Fibroblast of lung (primary cell): ENCODE measurements around the gene UBQLN1. TPM values are rescaled to one million over a fixed set of nuclear protein-coding genes. Genes with fewer than 3 reads are reported as not detected.

Experiments
- DNase-seq, 2 donors: peaks; one replicate each; pipeline versions ENCODE4 v3.0.0 to v3.0.0-alpha.2; 2010; ENCODE audit warnings: low read depth in 2 of 2
- H2AFZ ChIP-seq: 2 replicates; pipeline ENCODE4 v1.5.1; 2012; ENCODE audit warnings: low read length, control low read depth, inconsistent platforms
- H3K27ac ChIP-seq: 2 replicates; pipeline ENCODE4 v1.5.1; 2011; ENCODE audit warnings: low read length, control low read depth; ENCODE audit not compliant: insufficient read depth
- H3K27me3 ChIP-seq: 2 replicates; pipeline ENCODE4 v1.5.1; 2011; ENCODE audit warnings: mild to moderate bottlenecking, low read length; ENCODE audit not compliant: control insufficient read depth, insufficient read depth
- H3K36me3 ChIP-seq: 2 replicates; pipeline ENCODE4 v1.5.1; 2011; ENCODE audit warnings: low read length; ENCODE audit not compliant: control insufficient read depth, insufficient read depth
- H3K4me1 ChIP-seq: 2 replicates; pipeline ENCODE4 v1.5.1; 2011; ENCODE audit warnings: low read length; ENCODE audit not compliant: control insufficient read depth, insufficient read depth; ENCODE audit errors: extremely low read depth
- H3K4me2 ChIP-seq: 2 replicates; pipeline ENCODE4 v1.5.1; 2011; ENCODE audit warnings: low read length, control low read depth; ENCODE audit not compliant: insufficient read depth; ENCODE audit errors: extremely low read depth
- H3K4me3 ChIP-seq, 4 experiments: fragments of 200-600 bp in 1 of 4; sonication (generic) in 1 of 4; replicated peaks in 1 of 4; 2 replicates each; pipeline ENCODE4 v1.5.1; 2011 to 2016; ENCODE audit warnings: low read length in 4 of 4, low read depth in 3 of 4, mild to moderate bottlenecking in 3 of 4, control low read depth in 2 of 4, inconsistent platforms in 1 of 4, mixed read lengths in 1 of 4; ENCODE audit not compliant: insufficient read depth in 1 of 4; ENCODE audit errors: control extremely low read depth in 1 of 4
- H3K79me2 ChIP-seq: 2 replicates; pipeline ENCODE4 v1.5.1; 2012; ENCODE audit warnings: mild to moderate bottlenecking, low read length, inconsistent platforms; ENCODE audit not compliant: control insufficient read depth, insufficient read depth
- H3K9ac ChIP-seq: 2 replicates; pipeline ENCODE4 v1.5.1; 2011; ENCODE audit warnings: mild to moderate bottlenecking, low read length, control low read depth; ENCODE audit not compliant: insufficient read depth
- H3K9me3 ChIP-seq: 2 replicates; pipeline ENCODE4 v1.5.1; 2012; ENCODE audit warnings: low read depth, low read length; ENCODE audit not compliant: control insufficient read depth, insufficient read depth
- H4K20me1 ChIP-seq: 2 replicates; pipeline ENCODE4 v1.5.1; 2011; ENCODE audit warnings: low read length; ENCODE audit not compliant: control insufficient read depth, insufficient read depth; ENCODE audit errors: extremely low read depth
- EZH2 ChIP-seq: IDR thresholded peaks from 2 replicates; pipeline ENCODE4 v1.5.1; 2012; ENCODE audit warnings: low read length, control low read depth, mild to moderate bottlenecking; ENCODE audit errors: missing control alignments
- polyA plus RNA-seq, 2 donors: library from polyadenylated mRNA; depleted of rRNA in 1 of 2; stranded (reverse) in 1 of 2; unstranded in 1 of 2; fragments of >200 nt; gene quantifications; 2 replicates each; pipeline ENCODE4 v1.2.1, GENCODE V29; 2011 to 2012; ENCODE audit warnings: missing spikeins in 1 of 2
- total RNA-seq: library from RNA; depleted of rRNA; stranded (reverse); fragments of >200 nt; gene quantifications from 2 replicates; pipeline ENCODE4 v1.2.1, GENCODE V29; 2014
- TF ChIP-seq, protein P1 (sequence below), 2 donors: IDR thresholded peaks in 1 of 2; conservative IDR thresholded peaks in 1 of 2; 1 replicate in 1 of 2; 2 replicates in 1 of 2; pipeline ENCODE4 v1.5.1; 2011 to 2012; ENCODE audit warnings: low read length in 2 of 2, control low read depth in 1 of 2, inconsistent platforms in 1 of 2, low read depth in 1 of 2, mild to moderate bottlenecking in 1 of 2

The UBQLN1 gene
- total and polyA plus RNA-seq, 2 donors (not counting 1 experiment from before 2014, with no cell fraction given): 130 to 141 TPM

DNA sequence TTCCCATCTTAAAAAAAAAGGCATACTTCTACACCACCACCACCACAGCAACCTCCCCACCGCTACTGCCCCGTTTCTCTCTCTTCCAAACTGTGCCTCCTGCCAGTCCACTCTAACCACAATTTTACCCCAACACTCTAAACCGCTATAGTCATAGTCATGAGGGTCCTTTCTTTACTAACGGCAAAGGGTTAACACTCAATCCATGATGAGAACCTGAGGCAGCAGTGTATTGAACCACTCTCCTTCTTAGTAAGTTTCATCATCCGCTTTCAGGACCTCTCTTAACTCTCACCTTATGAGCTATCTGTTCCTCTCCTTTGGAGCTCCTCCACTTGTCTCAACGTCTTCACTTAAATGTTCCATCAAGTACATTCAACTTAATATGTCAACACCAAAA is 50.8 kb downstream of the UBQLN1 start:
- Histone ChIP-seq H3K4me1 (no peaks in the 10 kb centered on the region), H3K4me3 (no peak overlapping the region), H3K79me2 (no peaks in the 10 kb centered on the region), H3K36me3 (peaks cover 3% of the 10 kb centered on the region), H3K27ac (no peak overlapping the region), H3K27me3 (no peaks in the 10 kb centered on the region), H4K20me1 (no peaks in the 10 kb centered on the region), H3K9ac (no peak overlapping the region), H3K4me2 (no peak overlapping the region), H3K9me3 (no peaks in the 10 kb centered on the region), H2AFZ (no peak overlapping the region)
- DNase-seq: no peak
- TF ChIP-seq EZH2: no peak
- TF ChIP-seq, protein P1, sequence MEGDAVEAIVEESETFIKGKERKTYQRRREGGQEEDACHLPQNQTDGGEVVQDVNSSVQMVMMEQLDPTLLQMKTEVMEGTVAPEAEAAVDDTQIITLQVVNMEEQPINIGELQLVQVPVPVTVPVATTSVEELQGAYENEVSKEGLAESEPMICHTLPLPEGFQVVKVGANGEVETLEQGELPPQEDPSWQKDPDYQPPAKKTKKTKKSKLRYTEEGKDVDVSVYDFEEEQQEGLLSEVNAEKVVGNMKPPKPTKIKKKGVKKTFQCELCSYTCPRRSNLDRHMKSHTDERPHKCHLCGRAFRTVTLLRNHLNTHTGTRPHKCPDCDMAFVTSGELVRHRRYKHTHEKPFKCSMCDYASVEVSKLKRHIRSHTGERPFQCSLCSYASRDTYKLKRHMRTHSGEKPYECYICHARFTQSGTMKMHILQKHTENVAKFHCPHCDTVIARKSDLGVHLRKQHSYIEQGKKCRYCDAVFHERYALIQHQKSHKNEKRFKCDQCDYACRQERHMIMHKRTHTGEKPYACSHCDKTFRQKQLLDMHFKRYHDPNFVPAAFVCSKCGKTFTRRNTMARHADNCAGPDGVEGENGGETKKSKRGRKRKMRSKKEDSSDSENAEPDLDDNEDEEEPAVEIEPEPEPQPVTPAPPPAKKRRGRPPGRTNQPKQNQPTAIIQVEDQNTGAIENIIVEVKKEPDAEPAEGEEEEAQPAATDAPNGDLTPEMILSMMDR (conservative IDR thresholded peaks at IDR 0.05 in 1 of 2, IDR thresholded peaks at IDR 0.05 in 1 of 2; ENCODE audit: low read depth in 1 of 2, low read length in 2 of 2): no peak

DNA sequence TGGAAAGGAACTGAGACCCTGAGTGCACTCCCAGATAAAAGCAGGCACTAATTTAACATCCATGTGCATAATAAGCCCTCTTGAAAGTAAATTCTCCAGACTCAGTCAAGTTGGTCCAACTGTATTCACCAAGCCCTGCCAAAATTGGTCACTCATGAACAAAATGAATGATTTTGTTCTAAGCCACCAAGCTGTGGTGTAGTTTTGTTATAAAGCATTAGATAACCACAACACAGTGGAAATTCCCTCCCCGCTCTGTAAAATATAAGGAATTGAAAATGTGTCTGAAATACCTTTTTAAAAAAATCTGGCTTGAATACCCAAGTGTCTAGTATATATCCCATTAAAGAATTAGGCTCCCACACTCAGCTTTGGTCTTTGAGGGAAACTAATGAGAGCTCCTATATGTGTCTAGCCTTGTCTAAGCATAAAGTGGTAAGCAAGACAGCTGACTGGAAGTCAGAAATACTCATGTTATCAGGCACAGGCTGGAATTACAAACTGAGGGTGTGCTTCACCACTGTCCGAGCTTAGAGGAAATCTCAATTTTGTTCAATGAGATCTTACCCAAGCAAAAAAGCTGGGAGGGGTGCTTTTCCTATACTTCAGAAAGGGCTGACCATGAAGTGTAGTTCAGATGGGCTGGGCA is 51.6 kb downstream of the UBQLN1 start:
- H3K27ac ChIP-seq: no peak overlapping the region
- H3K27me3 ChIP-seq: no peaks in the 10 kb centered on the region
- no peak overlapping the region for H3K9ac ChIP-seq
- no peak overlapping the region for H3K4me3 ChIP-seq
- H3K9me3 ChIP-seq: no peaks in the 10 kb centered on the region
- H2AFZ ChIP-seq: no peak overlapping the region
- no peak for DNase-seq
- no peak overlapping the region for H3K4me2 ChIP-seq
- H3K36me3 ChIP-seq: peaks cover 3% of the 10 kb centered on the region
- H3K4me1 ChIP-seq: no peaks in the 10 kb centered on the region
- TF ChIP-seq, protein P1 (conservative IDR thresholded peaks at IDR 0.05 in 1 of 2, IDR thresholded peaks at IDR 0.05 in 1 of 2; ENCODE audit: low read depth in 1 of 2, low read length in 2 of 2): no peak
- TF ChIP-seq EZH2: no peak
- no peaks in the 10 kb centered on the region for H3K79me2 ChIP-seq
- no peaks in the 10 kb centered on the region for H4K20me1 ChIP-seq

DNA sequence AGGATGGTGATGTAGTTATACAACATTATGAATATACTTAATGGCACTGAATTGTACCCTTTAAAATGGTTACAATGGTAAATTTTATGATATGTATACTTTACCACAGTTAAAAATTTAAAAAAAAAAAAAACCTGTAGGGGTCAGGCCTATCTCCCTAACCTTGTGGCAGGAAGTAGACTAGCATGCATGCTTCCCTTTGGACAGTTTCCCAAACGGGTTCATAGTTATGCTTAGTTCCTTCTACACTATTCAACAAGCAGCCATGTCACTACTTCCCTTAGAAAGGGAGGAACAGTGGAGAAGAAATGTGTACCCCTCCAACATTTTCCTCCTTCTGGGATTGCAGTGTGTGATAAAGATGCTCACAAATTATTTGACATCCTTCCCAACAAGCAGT is 52.3 kb downstream of the UBQLN1 start:
- TF ChIP-seq, protein P1 (conservative IDR thresholded peaks at IDR 0.05 in 1 of 2, IDR thresholded peaks at IDR 0.05 in 1 of 2; ENCODE audit: low read depth in 1 of 2, low read length in 2 of 2): no peak
- Histone ChIP-seq H3K4me2 (no peak overlapping the region), H3K4me3 (no peak overlapping the region), H3K4me1 (no peaks in the 10 kb centered on the region), H3K79me2 (no peaks in the 10 kb centered on the region), H4K20me1 (no peaks in the 10 kb centered on the region), H2AFZ (no peak overlapping the region), H3K9me3 (no peaks in the 10 kb centered on the region), H3K27ac (no peak overlapping the region), H3K36me3 (peaks cover 2% of the 10 kb centered on the region), H3K9ac (no peak overlapping the region), H3K27me3 (no peaks in the 10 kb centered on the region)
- DNase-seq: no peak
